Esophagus muscularis mucosa (tissue), 4 donors: ENCODE data around the gene LMNA. TPM values are rescaled to one million over a fixed set of nuclear protein-coding genes. Genes with fewer than 3 reads are reported as not detected.
A peak's percentile ranks its signal among the peaks of the same experiment; 100 is the strongest.

ENCODE experiments used
- DNase-seq: peaks from one replicate; pipeline ENCODE4 v3.0.0-alpha.2; 2017; ENCODE audit errors: extremely low spot score
- H3K27ac ChIP-seq, 4 donors: fragments of 200-600 bp; sonication (generic); replicated peaks in 1 of 4; 1 replicate in 3 of 4; 2 replicates in 1 of 4; pipeline ENCODE4 v1.5.1; 2016 to 2019; ENCODE audit warnings: mild to moderate bottlenecking in 1 of 4
- H3K27me3 ChIP-seq, 4 donors: fragments of 200-600 bp; sonication (generic); one replicate each; pipeline versions ENCODE4 v1.5.1 to v1.6.0; 2016 to 2019
- H3K36me3 ChIP-seq, 4 donors: fragments of 200-600 bp; sonication (generic); one replicate each; pipeline ENCODE4 v1.5.1; 2016 to 2019
- H3K4me1 ChIP-seq, 4 donors: fragments of 200-600 bp; sonication (generic); one replicate each; pipeline ENCODE4 v1.5.1; 2016 to 2019
- H3K4me3 ChIP-seq, 4 donors: fragments of 200-600 bp; sonication (generic); 1 replicate in 2 of 4; 2 replicates in 2 of 4; pipeline ENCODE4 v1.5.1; 2016 to 2019; ENCODE audit warnings: mild to moderate bottlenecking in 4 of 4, moderate library complexity in 1 of 4
- H3K9me3 ChIP-seq, 4 donors: fragments of 200-600 bp; sonication (generic); 1 replicate in 3 of 4; 2 replicates in 1 of 4; pipeline ENCODE4 v1.5.1; 2016 to 2019
- EP300 ChIP-seq: sonication (generic); formaldehyde crosslinking; IDR thresholded peaks from one replicate; pipeline ENCODE4 v1.6.1; 2017; ENCODE audit warnings: antibody characterized with exemption
- POLR2A ChIP-seq: fragments of 450-650 bp; IDR thresholded peaks from one replicate; pipeline ENCODE4 v1.6.1; 2017; ENCODE audit warnings: antibody characterized with exemption, moderate library complexity, mild to moderate bottlenecking, low read depth
- POLR2AphosphoS5 ChIP-seq, 2 donors: sonication (generic); formaldehyde crosslinking; IDR thresholded peaks; one replicate each; pipeline ENCODE4 v1.6.1; 2017; ENCODE audit warnings: antibody characterized with exemption in 2 of 2
- WGBS: methylation state at CpG from one replicate; pipeline ENCODE4 v1.1.5; 2018; 5-methylcytosine and 5-hydroxymethylcytosine counted together
- intact Hi-C: fragments of 100-400 bp; cut with DNase I; formaldehyde crosslinking; loops from one replicate; pipeline ENCODE4 v1.15.1; 2023
- total RNA-seq, 4 donors: library from RNA; depleted of rRNA; stranded (reverse); fragments of >200 nt; gene quantifications; one replicate each; pipeline versions ENCODE4 v1.1.0 to v1.2.1, GENCODE V29; 2016
- TF ChIP-seq, protein P1 (sequence below), 3 experiments: fragments of 200-600 bp in 2 of 3; fragments of 450-650 bp in 1 of 3; sonication (generic) in 2 of 3; IDR thresholded peaks; one replicate each; pipeline ENCODE4 v1.5.1; 2017 to 2019; ENCODE audit warnings: antibody characterized with exemption in 3 of 3, mild to moderate bottlenecking in 2 of 3, moderate library complexity in 1 of 3

LMNA gene
- total RNA-seq, 4 donors from 2014 or later = 311 to 589 (median 380) TPM

DNA sequence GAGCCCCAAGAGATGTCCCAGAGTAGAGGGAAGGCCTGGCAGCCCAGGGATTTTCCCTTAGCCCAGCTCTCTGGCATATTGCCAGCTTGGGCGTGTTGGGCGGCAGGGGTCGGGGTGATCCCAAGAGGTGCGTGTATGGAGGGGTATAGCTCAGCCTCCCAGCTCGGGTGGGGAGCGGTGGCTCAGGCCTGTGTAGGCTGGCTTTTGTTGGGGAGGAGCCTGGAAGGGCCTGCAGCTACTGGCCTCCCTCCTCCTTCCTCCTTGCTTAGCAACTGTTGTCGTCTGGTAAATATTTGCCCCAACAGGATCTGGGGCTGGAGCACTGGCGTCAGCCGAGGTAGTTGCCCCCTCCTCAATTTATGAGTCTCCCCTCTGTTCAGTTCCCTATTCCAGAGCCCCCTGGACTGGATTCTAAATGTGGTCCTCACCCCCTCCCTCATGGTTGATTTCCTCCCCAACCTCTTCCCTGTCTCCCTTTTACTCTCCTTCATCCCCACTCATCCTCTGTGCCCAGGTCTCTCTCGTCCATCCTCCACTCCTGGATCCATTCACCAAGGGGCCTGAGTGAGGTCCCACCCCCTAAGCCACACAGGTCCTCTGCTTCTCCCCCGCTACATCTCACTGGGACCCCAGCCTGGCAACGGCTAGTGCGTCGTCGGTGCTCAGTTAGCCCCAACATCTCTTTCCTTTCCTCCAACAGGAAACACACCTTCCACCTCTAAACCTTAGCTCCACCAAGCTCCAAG lies 10.3 kb upstream of the LMNA start:
- H3K36me3 ChIP-seq = no peaks in the 10 kb centered on the region
- WGBS = 39% methylated on average over 9 of the region's 15 CpGs
- peaks cover 76 to 89% (median 86%) of the 10 kb centered on the region in 4 donors for H3K4me1 ChIP-seq
- no peaks in the 10 kb centered on the region for H3K9me3 ChIP-seq
- peak overlapping the region; percentile 89 to 92 (median 91) for H3K27ac ChIP-seq
- intact Hi-C loops = no loop called here
- no peaks in the 10 kb centered on the region for H3K27me3 ChIP-seq
- DNase-seq = no peak
- peak overlapping the region; percentile 9 to 53 (median 28) for H3K4me3 ChIP-seq
- TF ChIP-seq POLR2AphosphoS5 (IDR thresholded peaks at IDR 0.05) = peak; percentile 45 to 76
- no peak for TF ChIP-seq EP300

DNA sequence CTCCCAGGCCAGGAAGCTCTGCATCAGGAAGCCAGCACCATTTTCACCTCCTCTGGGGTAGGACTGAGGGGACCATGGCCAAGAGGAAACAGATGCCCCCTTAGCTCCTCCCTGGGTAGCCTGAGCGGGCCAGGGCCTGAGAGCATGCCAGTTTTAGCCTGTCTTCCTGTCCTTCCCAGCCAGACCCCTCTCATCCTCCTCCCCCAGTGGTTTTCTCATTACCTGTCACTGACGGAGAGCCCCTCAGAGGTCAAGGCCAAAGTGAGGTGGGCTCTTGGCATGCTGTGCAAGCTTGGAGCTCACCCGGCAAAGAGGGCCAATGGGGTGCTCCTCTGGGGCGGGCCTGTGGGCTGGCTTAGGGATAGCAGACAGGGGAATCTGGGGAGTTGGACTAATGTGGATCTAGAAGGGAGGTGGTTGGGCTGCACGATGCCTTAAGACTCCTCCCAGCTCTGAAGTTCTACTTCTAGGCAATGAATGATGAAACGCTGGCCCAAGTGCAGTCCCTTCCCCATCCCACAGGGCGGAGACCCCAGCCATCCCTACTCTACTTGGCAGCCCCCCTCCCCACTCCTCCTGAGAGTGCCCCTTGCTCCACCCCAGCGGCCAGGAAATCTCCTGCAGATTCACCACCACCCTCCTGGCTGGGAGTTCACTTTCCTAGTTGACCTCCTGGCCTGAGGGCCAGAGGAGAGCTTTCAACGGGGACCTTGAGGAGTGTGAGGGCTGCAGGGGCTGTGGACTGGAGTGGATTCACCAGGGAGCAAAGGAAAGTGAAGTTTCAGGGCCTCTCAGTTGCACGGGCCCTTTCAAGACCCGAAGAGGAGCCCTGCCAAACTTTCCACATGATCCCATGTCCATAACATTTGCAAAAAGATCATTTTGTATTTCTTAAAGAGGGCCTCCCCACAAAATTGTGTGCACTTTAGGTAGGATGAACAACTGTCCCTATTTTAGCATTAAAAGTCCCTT lies 9.4 kb upstream of the LMNA start:
- Histone ChIP-seq H3K36me3 (no peaks in the 10 kb centered on the region), H3K27ac (peak overlapping the region; percentile 89 to 92 (median 91)), H3K4me1 (peaks cover 77 to 89% (median 86%) of the 10 kb centered on the region in 4 donors), H3K4me3 (peak overlapping the region; percentile 46 to 53 (median 49)), H3K9me3 (no peaks in the 10 kb centered on the region), H3K27me3 (no peaks in the 10 kb centered on the region)
- no peak for DNase-seq
- intact Hi-C loops = no loop called here
- 31% methylated on average over 7 of the region's 11 CpGs for WGBS
- TF ChIP-seq POLR2AphosphoS5 (IDR thresholded peaks at IDR 0.05) = peak in 1 of 2 donors; percentile 30
- no peak for TF ChIP-seq POLR2A

DNA sequence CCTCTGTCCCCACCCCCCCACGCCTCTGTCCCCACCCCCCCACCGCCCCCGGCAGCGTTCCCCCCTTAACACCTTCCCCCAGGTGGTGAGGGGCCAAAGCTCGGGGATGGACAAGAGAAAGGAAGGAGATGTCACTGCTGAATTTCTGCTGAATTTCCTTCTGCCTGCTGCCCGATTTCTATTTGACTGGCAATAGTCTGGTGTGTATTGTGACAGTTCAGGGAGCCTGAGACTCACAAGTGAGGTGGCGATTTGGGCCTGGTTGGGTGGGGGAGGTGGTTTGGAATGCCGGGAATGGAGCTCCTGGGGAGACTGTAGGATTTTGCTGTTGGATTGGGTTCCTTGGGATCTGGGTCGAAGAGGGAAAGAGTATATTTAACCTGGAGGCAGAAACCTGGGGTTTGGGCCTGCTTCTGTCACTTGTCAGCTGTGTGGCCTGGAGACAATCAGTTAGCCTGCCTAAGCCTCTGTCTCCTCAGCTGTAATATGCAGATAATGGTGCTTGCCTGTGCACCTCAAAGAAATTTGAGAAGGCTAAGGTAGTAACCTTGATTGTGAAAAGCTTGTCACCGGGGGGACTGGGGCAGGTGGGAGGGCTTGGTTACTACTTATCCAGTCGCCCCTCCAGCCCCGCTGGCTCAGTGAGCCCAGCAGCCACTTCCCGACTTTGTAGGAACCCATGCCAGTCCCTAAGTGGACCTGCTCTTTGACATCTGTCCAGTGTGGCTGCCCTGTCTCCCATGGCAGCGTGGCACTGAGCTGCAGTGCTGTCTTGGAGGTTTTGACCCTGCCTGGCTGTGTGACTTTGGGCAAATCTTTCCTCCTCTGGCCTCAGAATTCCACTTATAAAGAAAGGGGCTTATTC lies 7.7 kb upstream of the LMNA start:
- H3K4me3 ChIP-seq = peak overlapping the region; percentile 46 to 53 (median 49)
- no peaks in the 10 kb centered on the region for H3K36me3 ChIP-seq
- TF ChIP-seq, protein P1, sequence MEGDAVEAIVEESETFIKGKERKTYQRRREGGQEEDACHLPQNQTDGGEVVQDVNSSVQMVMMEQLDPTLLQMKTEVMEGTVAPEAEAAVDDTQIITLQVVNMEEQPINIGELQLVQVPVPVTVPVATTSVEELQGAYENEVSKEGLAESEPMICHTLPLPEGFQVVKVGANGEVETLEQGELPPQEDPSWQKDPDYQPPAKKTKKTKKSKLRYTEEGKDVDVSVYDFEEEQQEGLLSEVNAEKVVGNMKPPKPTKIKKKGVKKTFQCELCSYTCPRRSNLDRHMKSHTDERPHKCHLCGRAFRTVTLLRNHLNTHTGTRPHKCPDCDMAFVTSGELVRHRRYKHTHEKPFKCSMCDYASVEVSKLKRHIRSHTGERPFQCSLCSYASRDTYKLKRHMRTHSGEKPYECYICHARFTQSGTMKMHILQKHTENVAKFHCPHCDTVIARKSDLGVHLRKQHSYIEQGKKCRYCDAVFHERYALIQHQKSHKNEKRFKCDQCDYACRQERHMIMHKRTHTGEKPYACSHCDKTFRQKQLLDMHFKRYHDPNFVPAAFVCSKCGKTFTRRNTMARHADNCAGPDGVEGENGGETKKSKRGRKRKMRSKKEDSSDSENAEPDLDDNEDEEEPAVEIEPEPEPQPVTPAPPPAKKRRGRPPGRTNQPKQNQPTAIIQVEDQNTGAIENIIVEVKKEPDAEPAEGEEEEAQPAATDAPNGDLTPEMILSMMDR (IDR thresholded peaks at IDR 0.05) = no peak
- no peak for TF ChIP-seq POLR2AphosphoS5 (IDR thresholded peaks at IDR 0.05)
- TF ChIP-seq EP300 = no peak
- TF ChIP-seq POLR2A = no peak
- H3K9me3 ChIP-seq = no peaks in the 10 kb centered on the region
- DNase-seq = no peak
- intact Hi-C loops = no loop called here
- peaks cover 60 to 82% (median 78%) of the 10 kb centered on the region in 4 donors for H3K4me1 ChIP-seq
- WGBS = 43% methylated on average over 10 of the region's 14 CpGs
- H3K27ac ChIP-seq = peak overlapping the region; percentile 89 to 92 (median 91)
- H3K27me3 ChIP-seq = no peaks in the 10 kb centered on the region

DNA sequence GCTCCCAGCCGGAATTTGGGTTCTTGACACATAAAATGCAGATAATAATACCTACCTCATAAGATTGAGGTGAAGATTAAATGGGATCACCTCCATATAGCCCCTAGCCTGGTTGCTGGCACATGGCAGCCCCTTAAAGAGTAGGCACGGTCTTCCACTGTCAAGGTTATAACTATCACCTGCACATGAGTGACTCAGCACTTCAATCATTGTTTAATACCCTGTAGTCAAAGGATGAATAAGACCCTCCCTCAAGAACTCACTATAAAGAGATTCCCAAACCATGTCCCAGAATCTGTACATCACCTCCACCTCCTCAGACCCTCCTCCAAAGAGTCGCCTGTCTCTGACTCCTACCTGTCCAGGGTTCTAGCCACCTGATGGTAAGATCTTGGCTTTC lies 6.5 kb upstream of the LMNA start:
- Histone ChIP-seq H3K36me3 (no peaks in the 10 kb centered on the region), H3K4me3 (no peak overlapping the region), H3K9me3 (no peaks in the 10 kb centered on the region), H3K4me1 (peaks cover 49 to 81% (median 78%) of the 10 kb centered on the region in 4 donors), H3K27ac (peak overlapping the region; percentile 89 to 92 (median 91)), H3K27me3 (no peaks in the 10 kb centered on the region)
- intact Hi-C loops = no loop called here
- TF ChIP-seq POLR2A (no peak), EP300 (no peak), POLR2AphosphoS5 (IDR thresholded peaks at IDR 0.05) (no peak)
- TF ChIP-seq, protein P1 (IDR thresholded peaks at IDR 0.05) = no peak
- 82% methylated on average over 3 of the region's 3 CpGs for WGBS
- no peak for DNase-seq

DNA sequence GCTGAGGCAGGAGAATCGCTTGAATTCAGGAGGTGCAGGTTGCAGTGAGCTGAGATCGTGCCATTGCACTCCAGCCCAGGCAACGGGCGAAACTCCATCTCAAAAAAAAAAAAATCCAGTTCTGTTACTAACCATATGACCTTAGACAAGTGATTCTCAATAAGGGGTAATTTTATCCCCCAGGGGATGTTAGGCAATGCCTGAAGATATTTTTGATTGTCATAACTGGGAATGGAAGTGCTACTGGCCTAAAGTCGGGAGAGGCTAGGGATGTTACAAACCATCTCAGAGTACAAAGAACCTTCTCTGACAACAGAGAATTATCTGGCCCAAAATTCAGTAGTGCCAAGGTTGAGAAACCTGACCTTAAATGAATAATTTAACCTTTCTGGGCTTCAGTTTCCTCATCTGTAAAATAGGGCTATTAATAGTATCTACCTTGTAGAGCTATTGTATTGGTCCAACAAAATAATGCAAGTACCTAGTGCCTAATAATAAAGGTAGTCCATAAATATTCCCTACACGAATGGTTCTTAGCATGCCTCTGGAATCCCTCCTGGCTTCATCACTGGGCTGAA lies 5.8 kb upstream of the LMNA start:
- no peak for DNase-seq
- H3K27me3 ChIP-seq = no peaks in the 10 kb centered on the region
- WGBS = 83% methylated on average over 6 of the region's 6 CpGs
- intact Hi-C loops = no loop called here
- peak overlapping the region; percentile 89 to 92 (median 91) for H3K27ac ChIP-seq
- no peaks in the 10 kb centered on the region for H3K36me3 ChIP-seq
- peaks cover 49 to 81% (median 78%) of the 10 kb centered on the region in 4 donors for H3K4me1 ChIP-seq
- TF ChIP-seq, protein P1 (IDR thresholded peaks at IDR 0.05) = no peak
- TF ChIP-seq POLR2A (no peak), POLR2AphosphoS5 (IDR thresholded peaks at IDR 0.05) (peak in 1 of 2 donors; percentile 45), EP300 (no peak)
- H3K4me3 ChIP-seq = no peak overlapping the region
- H3K9me3 ChIP-seq = no peaks in the 10 kb centered on the region
